Loucy (cell line): ENCODE measurements around the gene ANKRD55.

Experiments used
- H2AFZ ChIP-seq: fragments of 200-600 bp; sonication (generic); 2 replicates; pipeline ENCODE4 v1.6.0; 2016; ENCODE audit warnings: antibody characterized with exemption, mild to moderate bottlenecking, low read length, moderate library complexity
- H3F3A ChIP-seq: fragments of 200-600 bp; 2 replicates; pipeline ENCODE4 v1.6.0; 2016; ENCODE audit warnings: antibody characterized with exemption, low read depth, mild to moderate bottlenecking
- H3K27me3 ChIP-seq: fragments of 200-600 bp; sonication (generic); 2 replicates; pipeline ENCODE4 v1.6.1; 2014; ENCODE audit warnings: low read length, mild to moderate bottlenecking; ENCODE audit not compliant: insufficient read depth, poor library complexity, severe bottlenecking
- H3K36me3 ChIP-seq: fragments of 200-600 bp; sonication (generic); 2 replicates; pipeline ENCODE4 v1.6.1; 2016; ENCODE audit warnings: low read length; ENCODE audit not compliant: insufficient read depth
- H3K4me1 ChIP-seq: fragments of 200-600 bp; sonication (generic); 2 replicates; pipeline ENCODE4 v1.5.1; 2014; ENCODE audit warnings: low read length, mild to moderate bottlenecking; ENCODE audit not compliant: insufficient read depth, poor library complexity, severe bottlenecking
- H3K4me2 ChIP-seq: fragments of 200-600 bp; sonication (generic); 2 replicates; pipeline ENCODE4 v1.6.0; 2014; ENCODE audit warnings: antibody characterized with exemption, low read length, low read depth, mild to moderate bottlenecking; ENCODE audit not compliant: poor library complexity, severe bottlenecking
- H3K4me3 ChIP-seq: fragments of 200-600 bp; sonication (generic); 2 replicates; pipeline ENCODE4 v1.5.1; 2014; ENCODE audit warnings: low read length, mild to moderate bottlenecking, mixed read lengths; ENCODE audit not compliant: poor library complexity, severe bottlenecking
- H3K79me2 ChIP-seq: fragments of 200-600 bp; sonication (generic); 2 replicates; pipeline ENCODE4 v1.6.1; 2014; ENCODE audit warnings: low read length; ENCODE audit not compliant: insufficient read depth
- H3K9ac ChIP-seq: fragments of 200-600 bp; sonication (generic); 2 replicates; pipeline ENCODE4 v1.6.0; 2014; ENCODE audit warnings: mild to moderate bottlenecking, low read depth, low read length, moderate library complexity; ENCODE audit not compliant: poor library complexity, severe bottlenecking
- H3K9me2 ChIP-seq: fragments of 200-600 bp; sonication (generic); replicated peaks from 2 replicates; pipeline ENCODE4 v1.6.1; 2016; ENCODE audit warnings: low read depth, low read length, mixed read lengths
- H3K9me3 ChIP-seq: fragments of 200-600 bp; sonication (generic); 2 replicates; pipeline ENCODE4 v1.6.1; 2014; ENCODE audit warnings: mild to moderate bottlenecking, antibody characterized with exemption, low read length, low read depth; ENCODE audit not compliant: insufficient read depth
- H4K20me1 ChIP-seq: fragments of 200-600 bp; sonication (generic); 2 replicates; pipeline ENCODE4 v1.6.0; 2014; ENCODE audit warnings: antibody characterized with exemption, low read length, mild to moderate bottlenecking; ENCODE audit not compliant: insufficient read depth, poor library complexity, severe bottlenecking
- CTCF ChIP-seq: fragments of 200-600 bp; sonication (generic); conservative IDR thresholded peaks from 2 replicates; pipeline ENCODE4 v1.5.1; 2014; ENCODE audit warnings: mild to moderate bottlenecking, antibody characterized with exemption, low read length
- EZH2phosphoT487 ChIP-seq: fragments of 200-600 bp; IDR thresholded peaks from 2 replicates; pipeline ENCODE4 v1.6.1; 2018; ENCODE audit warnings: antibody characterized with exemption, mild to moderate bottlenecking, moderate library complexity, borderline replicate concordance

ANKRD55 gene

GRCh38 chr5:56161439-56161823 lies 71.7 kb downstream of the ANKRD55 start:
- no peaks in the 10 kb centered on the region for H3K27me3 ChIP-seq
- H3K4me3 ChIP-seq = no peak overlapping the region
- H3K9ac ChIP-seq = no peak overlapping the region
- H3K36me3 ChIP-seq = no peaks in the 10 kb centered on the region
- no peaks in the 10 kb centered on the region for H3F3A ChIP-seq
- no peak overlapping the region for H3K4me2 ChIP-seq
- no peak for TF ChIP-seq CTCF
- no peak for TF ChIP-seq EZH2phosphoT487
- H2AFZ ChIP-seq = no peak overlapping the region
- no peaks in the 10 kb centered on the region for H3K9me3 ChIP-seq
- H3K79me2 ChIP-seq = no peaks in the 10 kb centered on the region
- H4K20me1 ChIP-seq = no peaks in the 10 kb centered on the region
- H3K9me2 ChIP-seq = no peaks in the 10 kb centered on the region
- peaks cover 11% of the 10 kb centered on the region for H3K4me1 ChIP-seq

GRCh38 chr5:56160723-56161438 lies 72.2 kb downstream of the ANKRD55 start:
- no peak overlapping the region for H3K9ac ChIP-seq
- H3K4me2 ChIP-seq = no peak overlapping the region
- no peak overlapping the region for H2AFZ ChIP-seq
- no peaks in the 10 kb centered on the region for H3K79me2 ChIP-seq
- H3K9me3 ChIP-seq = no peaks in the 10 kb centered on the region
- peaks cover 16% of the 10 kb centered on the region for H3K4me1 ChIP-seq
- H3K36me3 ChIP-seq = no peaks in the 10 kb centered on the region
- no peaks in the 10 kb centered on the region for H3K9me2 ChIP-seq
- H3K27me3 ChIP-seq = no peaks in the 10 kb centered on the region
- TF ChIP-seq CTCF (no peak), EZH2phosphoT487 (no peak)
- H3K4me3 ChIP-seq = no peak overlapping the region
- H4K20me1 ChIP-seq = no peaks in the 10 kb centered on the region
- H3F3A ChIP-seq = no peaks in the 10 kb centered on the region

DNA sequence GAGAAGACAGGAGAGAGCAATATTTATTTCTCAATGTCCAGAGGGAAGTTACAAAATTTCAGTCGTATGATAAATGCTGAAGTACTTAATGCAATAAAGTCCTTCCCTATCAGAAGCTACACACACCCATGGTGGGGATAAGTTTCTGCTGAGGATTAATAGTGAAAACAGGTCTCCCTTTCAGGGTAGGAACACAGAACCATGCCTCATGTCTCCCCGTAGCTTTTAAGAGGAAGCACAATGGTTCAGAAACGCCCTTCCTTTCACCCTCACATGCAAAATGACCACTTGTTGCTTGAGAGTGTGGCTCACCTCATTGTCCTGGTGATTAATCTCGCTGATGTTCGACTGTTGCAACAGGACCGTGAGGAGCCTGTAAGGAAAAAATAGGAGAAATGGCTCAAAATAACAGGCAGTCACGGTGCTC lies 73.6 kb downstream of the ANKRD55 start:
- Histone ChIP-seq H3K9ac (no peak overlapping the region), H3K4me1 (peaks cover 17% of the 10 kb centered on the region), H2AFZ (no peak overlapping the region)

More for the DNA sequence above, 73.6 kb downstream of the ANKRD55 start:
- Histone ChIP-seq H3F3A (no peaks in the 10 kb centered on the region), H3K79me2 (no peaks in the 10 kb centered on the region), H4K20me1 (no peaks in the 10 kb centered on the region), H3K36me3 (no peaks in the 10 kb centered on the region), H3K4me2 (no peak overlapping the region), H3K9me3 (no peaks in the 10 kb centered on the region), H3K4me3 (no peak overlapping the region), H3K27me3 (no peaks in the 10 kb centered on the region), H3K9me2 (no peaks in the 10 kb centered on the region)
- TF ChIP-seq CTCF (no peak), EZH2phosphoT487 (no peak)
